Measurements from ENCODE around the gene PTGFRN. TPM values are rescaled to one million over a fixed set of nuclear protein-coding genes. Genes with fewer than 3 reads are reported as not detected.
A peak's percentile ranks its signal among the peaks of the same experiment; 100 is the strongest.

PTGFRN gene
- total RNA-seq, 1 donor from 2014 or later, result 52.9 TPM

DNA sequence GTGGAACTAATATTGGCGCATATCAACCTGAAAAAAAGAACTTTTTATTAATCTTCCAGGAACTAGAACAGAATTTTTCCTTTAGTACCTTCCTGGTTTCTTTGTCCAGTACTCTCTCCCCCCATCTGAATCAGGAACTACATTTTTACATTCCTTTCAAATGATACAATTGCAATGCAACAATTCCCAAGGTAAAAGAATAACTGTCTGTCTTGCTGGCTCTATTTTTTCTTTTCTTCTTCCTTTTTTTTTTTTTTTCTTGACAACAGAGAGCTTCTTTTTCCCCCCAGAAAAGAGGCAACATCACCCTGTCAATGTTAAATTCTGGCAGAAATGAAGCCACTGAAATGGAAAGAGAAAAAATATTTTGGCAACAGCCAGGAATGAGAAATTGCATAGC lies 87.3 kb downstream of the PTGFRN start:
- Mint-ChIP-seq H3K27ac (ENCODE audit: unreplicated experiment) (peak overlapping the region; percentile 24), H3K9me3 (ENCODE audit: unreplicated experiment) (peaks cover 10% of the 10 kb centered on the region), H3K36me3 (ENCODE audit: unreplicated experiment) (no peaks in the 10 kb centered on the region)

DNA sequence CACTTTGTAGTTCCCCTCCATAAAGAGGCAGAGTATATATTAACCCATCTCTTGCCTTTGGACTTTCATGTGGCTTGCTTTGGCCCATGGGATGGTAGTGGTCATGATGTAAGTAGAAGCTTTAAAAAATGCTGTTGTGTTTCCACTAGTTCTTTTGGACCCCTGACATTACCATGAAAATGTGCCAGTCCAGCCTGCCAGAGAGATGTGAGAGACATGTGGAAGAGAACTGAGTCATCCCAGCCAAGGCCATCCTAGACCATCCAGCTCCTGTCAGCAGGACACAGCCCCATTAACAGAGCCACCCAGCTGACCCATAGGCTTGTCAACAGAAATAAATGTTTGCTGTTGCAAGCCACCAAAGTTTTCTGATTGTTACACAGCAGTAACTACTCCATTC lies 87.9 kb downstream of the PTGFRN start:
- Mint-ChIP-seq H3K4me1 (ENCODE audit: unreplicated experiment) (peaks cover 12% of the 10 kb centered on the region), H3K9me3 (ENCODE audit: unreplicated experiment) (peaks cover 6% of the 10 kb centered on the region), H3K36me3 (ENCODE audit: unreplicated experiment) (no peaks in the 10 kb centered on the region), H3K27ac (ENCODE audit: unreplicated experiment) (no peak overlapping the region), H3K4me3 (ENCODE audit: unreplicated experiment) (no peak overlapping the region), H3K27me3 (ENCODE audit: unreplicated experiment) (no peaks in the 10 kb centered on the region)
- TF ChIP-seq, protein P1, sequence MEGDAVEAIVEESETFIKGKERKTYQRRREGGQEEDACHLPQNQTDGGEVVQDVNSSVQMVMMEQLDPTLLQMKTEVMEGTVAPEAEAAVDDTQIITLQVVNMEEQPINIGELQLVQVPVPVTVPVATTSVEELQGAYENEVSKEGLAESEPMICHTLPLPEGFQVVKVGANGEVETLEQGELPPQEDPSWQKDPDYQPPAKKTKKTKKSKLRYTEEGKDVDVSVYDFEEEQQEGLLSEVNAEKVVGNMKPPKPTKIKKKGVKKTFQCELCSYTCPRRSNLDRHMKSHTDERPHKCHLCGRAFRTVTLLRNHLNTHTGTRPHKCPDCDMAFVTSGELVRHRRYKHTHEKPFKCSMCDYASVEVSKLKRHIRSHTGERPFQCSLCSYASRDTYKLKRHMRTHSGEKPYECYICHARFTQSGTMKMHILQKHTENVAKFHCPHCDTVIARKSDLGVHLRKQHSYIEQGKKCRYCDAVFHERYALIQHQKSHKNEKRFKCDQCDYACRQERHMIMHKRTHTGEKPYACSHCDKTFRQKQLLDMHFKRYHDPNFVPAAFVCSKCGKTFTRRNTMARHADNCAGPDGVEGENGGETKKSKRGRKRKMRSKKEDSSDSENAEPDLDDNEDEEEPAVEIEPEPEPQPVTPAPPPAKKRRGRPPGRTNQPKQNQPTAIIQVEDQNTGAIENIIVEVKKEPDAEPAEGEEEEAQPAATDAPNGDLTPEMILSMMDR (IDR thresholded peaks at IDR 0.05), result no peak
- DNase-seq (ENCODE audit: extremely low spot score, unreplicated experiment), result no peak

More for the DNA sequence above, 87.3 kb downstream of the PTGFRN start:
- Mint-ChIP-seq H3K4me1 (ENCODE audit: unreplicated experiment) (peaks cover 12% of the 10 kb centered on the region), H3K27me3 (ENCODE audit: unreplicated experiment) (no peaks in the 10 kb centered on the region), H3K4me3 (ENCODE audit: unreplicated experiment) (no peak overlapping the region)
- TF ChIP-seq, protein P1 (IDR thresholded peaks at IDR 0.05), result no peak
- no peak for DNase-seq (ENCODE audit: extremely low spot score, unreplicated experiment)

DNA sequence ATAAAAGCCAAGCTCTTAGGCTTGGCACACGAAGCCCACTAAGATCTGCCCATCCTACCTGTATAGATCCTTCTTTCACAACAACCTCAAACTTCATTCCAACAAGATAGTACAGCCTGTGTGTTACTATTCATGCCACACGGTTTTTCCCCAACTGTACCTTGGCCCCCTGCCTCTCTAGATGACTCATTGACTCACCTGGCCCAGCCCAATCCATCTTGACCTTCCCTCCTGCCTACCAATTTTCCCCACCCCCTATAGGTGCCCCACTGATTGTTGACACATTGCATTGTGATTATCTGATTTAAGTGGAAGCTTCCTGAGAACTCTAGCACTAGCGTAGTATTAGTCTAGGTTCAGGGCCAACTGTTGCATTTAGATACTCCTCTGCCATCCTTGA lies 89.9 kb downstream of the PTGFRN start:
- Mint-ChIP-seq H3K36me3 (ENCODE audit: unreplicated experiment) (no peaks in the 10 kb centered on the region), H3K4me3 (ENCODE audit: unreplicated experiment) (no peak overlapping the region), H3K9me3 (ENCODE audit: unreplicated experiment) (no peaks in the 10 kb centered on the region), H3K27ac (ENCODE audit: unreplicated experiment) (no peak overlapping the region), H3K27me3 (ENCODE audit: unreplicated experiment) (no peaks in the 10 kb centered on the region), H3K4me1 (ENCODE audit: unreplicated experiment) (peaks cover 13% of the 10 kb centered on the region)
- TF ChIP-seq, protein P1 (IDR thresholded peaks at IDR 0.05), result no peak
- DNase-seq (ENCODE audit: extremely low spot score, unreplicated experiment), result no peak

DNA sequence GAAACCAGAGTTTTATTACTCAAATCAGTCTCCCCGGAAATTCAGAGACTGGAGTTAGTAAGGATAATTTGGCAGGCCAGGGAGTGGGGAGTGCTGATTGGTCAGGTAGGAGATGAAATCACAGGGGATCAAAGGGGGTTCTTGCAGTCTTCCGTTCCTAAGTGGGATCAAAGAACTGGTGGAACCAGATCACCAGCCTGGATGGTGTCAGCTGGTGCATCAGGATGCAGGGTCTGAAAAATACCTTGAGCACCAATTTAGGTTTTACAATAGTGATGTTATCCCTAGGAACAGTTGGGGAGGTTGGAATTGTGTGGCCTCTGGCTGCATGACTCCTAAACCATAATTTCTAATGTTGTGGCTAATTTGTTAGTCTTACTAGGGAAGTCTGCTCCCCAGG lies 90.4 kb downstream of the PTGFRN start:
- TF ChIP-seq, protein P1 (IDR thresholded peaks at IDR 0.05), result no peak
- Mint-ChIP-seq H3K4me3 (ENCODE audit: unreplicated experiment) (no peak overlapping the region), H3K4me1 (ENCODE audit: unreplicated experiment) (peaks cover 13% of the 10 kb centered on the region)

DNA sequence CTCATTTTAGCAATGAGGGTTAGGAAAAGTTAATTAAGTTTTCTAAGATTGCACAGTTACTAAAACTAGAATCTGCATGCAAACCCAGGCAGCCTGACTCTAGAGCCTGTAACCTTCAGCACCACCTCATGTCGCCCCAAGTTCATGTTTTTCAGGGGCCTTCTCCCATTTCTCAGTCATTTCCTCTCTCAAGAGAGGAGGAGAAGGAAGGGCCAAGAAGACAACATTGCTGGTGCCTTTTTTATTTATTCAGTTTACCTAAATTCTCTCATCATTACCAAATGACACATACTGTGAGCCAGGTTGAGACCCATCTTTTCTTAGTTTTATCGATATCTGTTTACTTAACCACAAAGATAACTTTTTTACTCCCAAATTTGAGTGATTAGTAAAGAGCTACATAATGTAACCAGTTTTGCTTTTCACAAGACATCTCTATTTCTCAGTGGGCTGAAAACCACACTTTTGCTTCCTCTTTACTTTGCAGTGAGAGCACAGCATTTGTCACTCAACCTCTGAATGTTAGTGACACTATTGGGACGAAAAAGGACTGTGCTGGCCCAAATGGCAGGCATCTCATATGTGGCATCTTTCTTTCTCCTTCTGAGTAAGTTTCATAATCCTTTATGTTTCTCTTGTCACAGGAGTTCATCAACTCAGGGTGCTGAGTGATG lies 91.7 kb downstream of the PTGFRN start, which contains the start of gene CD101:
Gene CD101, plus strand, starts transcription at position 507 of the 674 bp plus-strand sequence. Its CDS starts 58 bp downstream, at position 565.
- H3K9me3 Mint-ChIP-seq (ENCODE audit: unreplicated experiment), result no peaks in the 10 kb centered on the region
- no peaks in the 10 kb centered on the region for H3K36me3 Mint-ChIP-seq (ENCODE audit: unreplicated experiment)
- no peak for DNase-seq (ENCODE audit: extremely low spot score, unreplicated experiment)
- no peak within 1 kb of the TSS for H3K27ac Mint-ChIP-seq (ENCODE audit: unreplicated experiment)
- peaks cover 13% of the 10 kb centered on the region for H3K4me1 Mint-ChIP-seq (ENCODE audit: unreplicated experiment)
- H3K27me3 Mint-ChIP-seq (ENCODE audit: unreplicated experiment), result peaks cover 8% of the 10 kb centered on the region
- TF ChIP-seq, protein P1 (IDR thresholded peaks at IDR 0.05), result no peak
- H3K4me3 Mint-ChIP-seq (ENCODE audit: unreplicated experiment), result no peak within 1 kb of the TSS

More for the DNA sequence above, 90.4 kb downstream of the PTGFRN start:
- no peaks in the 10 kb centered on the region for H3K36me3 Mint-ChIP-seq (ENCODE audit: unreplicated experiment)
- H3K27ac Mint-ChIP-seq (ENCODE audit: unreplicated experiment), result no peak overlapping the region
- H3K9me3 Mint-ChIP-seq (ENCODE audit: unreplicated experiment), result no peaks in the 10 kb centered on the region
- H3K27me3 Mint-ChIP-seq (ENCODE audit: unreplicated experiment), result no peaks in the 10 kb centered on the region
- no peak for DNase-seq (ENCODE audit: extremely low spot score, unreplicated experiment)

Data from osteocyte (in vitro differentiated cells).